Neuron (in vitro differentiated cells): ENCODE measurements around the gene SDK1.

ENCODE experiments used
- H2AFZ ChIP-seq: one replicate; pipeline ENCODE4 v1.6.1; 2013; ENCODE audit warnings: low read depth, mild to moderate bottlenecking, inconsistent platforms, low read length, moderate library complexity
- H3K27me3 ChIP-seq: one replicate; pipeline ENCODE4 v1.6.1; 2013; ENCODE audit warnings: low read length; ENCODE audit not compliant: insufficient read depth
- H3K36me3 ChIP-seq: one replicate; pipeline ENCODE4 v1.6.1; 2013; ENCODE audit warnings: low read length; ENCODE audit not compliant: insufficient read depth
- H3K4me1 ChIP-seq: one replicate; pipeline ENCODE4 v1.6.1; 2013; ENCODE audit warnings: low read length; ENCODE audit not compliant: insufficient read depth
- H3K4me3 ChIP-seq: 2 replicates; pipeline ENCODE4 v1.5.1; 2013; ENCODE audit warnings: mild to moderate bottlenecking, low read length, moderate library complexity
- H3K9me3 ChIP-seq: one replicate; pipeline ENCODE4 v1.6.1; 2013; ENCODE audit warnings: low read length

The SDK1 gene

GRCh38 chr7:4100148-4100547 is 799.1 kb downstream of the SDK1 start:
- Histone ChIP-seq H3K27me3 (no peaks in the 10 kb centered on the region), H3K4me3 (no peak overlapping the region), H3K9me3 (no peaks in the 10 kb centered on the region), H3K36me3 (no peaks in the 10 kb centered on the region), H2AFZ (no peak overlapping the region), H3K4me1 (peaks cover 3% of the 10 kb centered on the region)

GRCh38 chr7:4100691-4101090 is 799.6 kb downstream of the SDK1 start:
- Histone ChIP-seq H3K4me3 (no peak overlapping the region), H3K4me1 (peaks cover 3% of the 10 kb centered on the region), H2AFZ (no peak overlapping the region), H3K27me3 (no peaks in the 10 kb centered on the region), H3K9me3 (no peaks in the 10 kb centered on the region), H3K36me3 (no peaks in the 10 kb centered on the region)

DNA sequence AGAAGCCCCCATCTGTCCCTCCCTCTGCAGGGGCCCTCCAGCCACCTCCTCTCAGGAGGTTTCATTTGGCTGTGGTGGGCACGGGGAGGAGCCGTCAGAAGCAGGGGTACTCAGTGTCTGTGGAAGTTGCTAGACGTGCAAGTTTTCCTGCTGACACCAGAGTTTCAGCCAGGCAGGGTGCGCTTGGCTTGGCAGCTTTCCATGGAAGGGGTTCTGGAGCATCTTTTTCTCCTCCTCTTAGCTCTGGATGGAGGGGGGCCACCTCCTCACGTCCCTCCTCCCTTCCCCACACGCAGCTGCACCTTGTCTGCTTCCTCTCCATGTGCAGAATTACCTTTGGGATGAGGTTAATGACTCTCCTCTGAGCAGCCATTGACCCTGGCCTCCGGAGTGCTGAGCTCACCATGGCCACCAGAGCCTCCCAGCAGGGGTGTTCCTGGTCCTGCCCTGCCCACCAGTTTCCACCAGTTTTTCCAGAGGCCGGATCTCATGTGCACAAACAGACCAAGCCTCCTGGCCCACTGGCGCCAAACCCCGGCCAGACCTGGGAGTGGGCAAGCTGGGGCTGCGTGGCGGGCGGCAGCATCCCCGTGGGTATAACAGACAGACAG is 801.3 kb downstream of the SDK1 start:
- no peaks in the 10 kb centered on the region for H3K9me3 ChIP-seq
- no peak overlapping the region for H3K4me3 ChIP-seq
- peaks cover 3% of the 10 kb centered on the region for H3K4me1 ChIP-seq
- no peaks in the 10 kb centered on the region for H3K27me3 ChIP-seq
- H2AFZ ChIP-seq = no peak overlapping the region
- H3K36me3 ChIP-seq = no peaks in the 10 kb centered on the region

- H2AFZ ChIP-seq = no peak overlapping the region
- no peaks in the 10 kb centered on the region for H3K36me3 ChIP-seq
- H3K4me3 ChIP-seq = no peak overlapping the region
- peaks cover 3% of the 10 kb centered on the region for H3K4me1 ChIP-seq
- H3K9me3 ChIP-seq = no peaks in the 10 kb centered on the region
- no peaks in the 10 kb centered on the region for H3K27me3 ChIP-seq
These were observed 802.5 kb downstream of the SDK1 start for GRCh38 chr7:4103352-4104091.

DNA sequence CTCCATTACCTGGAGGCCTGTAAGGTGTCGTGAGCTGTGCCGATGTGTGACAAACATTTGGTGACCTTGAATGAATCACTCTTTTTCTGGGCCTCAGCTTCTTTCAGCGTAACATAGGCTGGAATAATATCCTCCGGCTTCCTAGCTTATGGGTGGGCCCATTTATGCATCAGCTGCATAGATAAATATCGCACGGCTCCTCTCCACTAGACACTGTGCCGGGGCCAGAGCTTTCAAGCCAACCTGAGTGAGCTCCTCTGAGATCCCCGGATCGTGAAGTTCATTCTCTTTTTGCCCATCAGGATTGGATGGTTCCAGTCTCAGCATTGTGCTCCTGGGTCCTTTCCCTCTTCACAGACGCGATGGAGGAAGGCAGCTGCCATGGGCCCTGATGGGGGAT is 806.8 kb downstream of the SDK1 start:
- Histone ChIP-seq H3K4me3 (no peak overlapping the region), H3K27me3 (no peaks in the 10 kb centered on the region), H3K36me3 (no peaks in the 10 kb centered on the region), H3K9me3 (no peaks in the 10 kb centered on the region), H3K4me1 (no peaks in the 10 kb centered on the region), H2AFZ (no peak overlapping the region)

DNA sequence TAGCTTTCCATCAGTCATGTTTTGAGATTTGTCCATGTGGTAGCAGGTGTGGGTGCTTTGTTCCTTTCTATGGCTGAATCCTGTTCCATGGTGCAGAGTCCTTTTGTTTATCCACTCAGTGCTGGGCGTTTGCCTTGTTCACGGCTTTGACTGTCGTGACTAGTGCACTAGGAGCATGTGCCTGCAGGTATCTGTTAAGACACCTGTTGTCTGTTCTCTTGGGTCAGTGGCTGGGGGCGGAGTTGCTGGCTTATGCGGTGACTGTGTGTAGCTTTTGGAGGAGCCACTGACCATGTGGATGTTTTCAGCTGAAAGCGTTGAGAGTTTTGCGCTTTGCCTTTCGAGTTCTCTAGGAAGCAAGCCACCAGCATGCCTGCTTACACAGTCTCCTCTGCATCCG is 807.9 kb downstream of the SDK1 start:
- no peaks in the 10 kb centered on the region for H3K9me3 ChIP-seq
- no peaks in the 10 kb centered on the region for H3K4me1 ChIP-seq
- no peak overlapping the region for H2AFZ ChIP-seq

GRCh38 chr7:4109481-4110110 is 808.5 kb downstream of the SDK1 start:
- no peak overlapping the region for H2AFZ ChIP-seq
- peaks cover 11% of the 10 kb centered on the region for H3K36me3 ChIP-seq
- H3K4me3 ChIP-seq = no peak overlapping the region
- H3K9me3 ChIP-seq = no peaks in the 10 kb centered on the region
- no peaks in the 10 kb centered on the region for H3K4me1 ChIP-seq
- no peaks in the 10 kb centered on the region for H3K27me3 ChIP-seq

More for the DNA sequence above, 807.9 kb downstream of the SDK1 start:
- H3K36me3 ChIP-seq = peaks cover 7% of the 10 kb centered on the region
- no peaks in the 10 kb centered on the region for H3K27me3 ChIP-seq
- H3K4me3 ChIP-seq = no peak overlapping the region

- no peak overlapping the region for H3K4me3 ChIP-seq
- no peaks in the 10 kb centered on the region for H3K27me3 ChIP-seq
- H3K9me3 ChIP-seq = no peaks in the 10 kb centered on the region
- no peak overlapping the region for H2AFZ ChIP-seq
- peaks cover 11% of the 10 kb centered on the region for H3K36me3 ChIP-seq
- no peaks in the 10 kb centered on the region for H3K4me1 ChIP-seq
These were observed 809.4 kb downstream of the SDK1 start for GRCh38 chr7:4110438-4110837.

DNA sequence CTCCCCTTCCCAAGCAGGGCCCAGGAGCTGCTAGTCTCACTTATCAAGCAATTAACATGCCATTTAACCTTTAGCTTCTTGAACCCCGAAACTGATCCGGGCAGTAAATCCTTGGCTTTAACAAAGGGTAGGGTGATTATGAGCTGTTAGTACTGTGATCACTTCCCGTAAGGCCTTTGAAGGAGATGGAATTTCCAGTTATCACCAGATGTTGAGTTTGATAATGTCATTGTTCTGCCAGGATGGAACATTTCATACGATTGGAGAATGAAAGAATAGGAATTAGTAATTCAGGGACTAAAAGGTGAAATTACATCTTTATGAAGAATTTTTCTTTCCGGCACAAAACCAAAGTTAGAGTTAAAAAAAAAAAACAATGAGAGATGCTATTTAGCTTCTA is 810.1 kb downstream of the SDK1 start:
- Histone ChIP-seq H2AFZ (no peak overlapping the region), H3K36me3 (peaks cover 11% of the 10 kb centered on the region), H3K4me1 (no peaks in the 10 kb centered on the region), H3K4me3 (no peak overlapping the region), H3K27me3 (no peaks in the 10 kb centered on the region), H3K9me3 (no peaks in the 10 kb centered on the region)

GRCh38 chr7:4113271-4113670 is 812.2 kb downstream of the SDK1 start:
- Histone ChIP-seq H3K36me3 (peaks cover 11% of the 10 kb centered on the region), H3K27me3 (no peaks in the 10 kb centered on the region), H3K9me3 (peaks cover 5% of the 10 kb centered on the region), H3K4me3 (no peak overlapping the region), H2AFZ (no peak overlapping the region), H3K4me1 (no peaks in the 10 kb centered on the region)

- Histone ChIP-seq H3K4me3 (no peak overlapping the region), H2AFZ (no peak overlapping the region), H3K4me1 (no peaks in the 10 kb centered on the region), H3K9me3 (peaks cover 5% of the 10 kb centered on the region), H3K27me3 (no peaks in the 10 kb centered on the region), H3K36me3 (peaks cover 13% of the 10 kb centered on the region)
These were observed 812.9 kb downstream of the SDK1 start for GRCh38 chr7:4113976-4114375.

GRCh38 chr7:4115442-4115841 is 814.4 kb downstream of the SDK1 start:
- peaks cover 5% of the 10 kb centered on the region for H3K9me3 ChIP-seq
- H3K36me3 ChIP-seq = peaks cover 13% of the 10 kb centered on the region

DNA sequence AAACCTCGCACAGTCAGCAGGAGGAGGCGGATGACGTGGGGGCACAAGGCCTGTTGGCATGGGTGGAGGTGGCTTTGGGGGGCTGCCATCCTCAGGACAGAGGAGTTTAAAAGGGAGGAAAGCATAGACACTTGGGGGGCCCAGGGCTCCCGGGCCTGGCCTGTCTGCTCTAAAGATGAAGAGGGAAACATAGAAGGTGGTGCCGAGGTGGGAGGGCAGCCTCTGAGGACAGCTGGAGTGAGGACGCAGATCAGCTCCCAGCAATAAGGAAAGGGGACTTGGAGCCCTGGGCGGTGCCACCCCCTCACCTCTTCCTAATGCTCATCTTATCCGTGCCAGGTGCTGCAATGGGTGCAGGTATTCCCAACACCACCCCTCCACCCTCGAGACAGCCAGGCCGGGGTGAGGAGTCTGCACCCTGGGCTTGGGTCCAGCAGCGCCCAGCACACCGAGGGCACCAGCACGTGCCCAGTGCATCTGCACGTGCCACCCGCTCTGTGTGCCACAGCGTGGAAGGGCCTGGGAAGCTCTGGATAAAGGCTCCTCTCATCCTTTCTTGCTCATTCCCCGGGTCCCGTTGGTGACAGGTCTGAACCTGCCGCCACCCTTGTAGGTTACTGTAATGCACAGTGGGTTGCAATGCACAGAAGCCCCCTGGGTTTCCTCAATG is 815.0 kb downstream of the SDK1 start:
- Histone ChIP-seq H2AFZ (no peak overlapping the region), H3K9me3 (peaks cover 5% of the 10 kb centered on the region), H3K4me1 (no peaks in the 10 kb centered on the region), H3K4me3 (no peak overlapping the region), H3K36me3 (peaks cover 13% of the 10 kb centered on the region), H3K27me3 (no peaks in the 10 kb centered on the region)

More at GRCh38 chr7:4115442-4115841, 814.4 kb downstream of the SDK1 start:
- Histone ChIP-seq H3K4me1 (no peaks in the 10 kb centered on the region), H3K27me3 (no peaks in the 10 kb centered on the region), H3K4me3 (no peak overlapping the region), H2AFZ (no peak overlapping the region)
